ENCODE measurements around the gene DHX29. TPM values are rescaled to one million over a fixed set of nuclear protein-coding genes. Genes with fewer than 3 reads are reported as not detected.
"Not testable (repeated sequence)": the region's sequence is repeated elsewhere in the genome, so short reads cannot be mapped to it uniquely, and the experiment has no call there.

DHX29 gene
- total and polyA plus RNA-seq, 2 experiments from 2014 or later: 32.9 to 46.5 TPM

GRCh38 chr5:55320571-55320970, 13.1 kb upstream of the DHX29 start:
- H3K4me2 ChIP-seq: no peak overlapping the region

GRCh38 chr5:55319491-55319890, 12.0 kb upstream of the DHX29 start:
- WGBS (ENCODE audit: low lambda C conversion rate, missing lambda C conversion rate): 74% methylated on average over 1 of the region's 1 CpG
- Histone ChIP-seq H3K4me2 (no peak overlapping the region), H3K27me3 (no peaks in the 10 kb centered on the region), H3K27ac (no peak overlapping the region), H3K36me3 (replicated peaks; ENCODE audit: insufficient read depth, low read depth) (no peaks in the 10 kb centered on the region), H4K20me1 (ENCODE audit: insufficient read depth, poor library complexity, severe bottlenecking) (peaks cover 6% of the 10 kb centered on the region), H3K4me1 (ENCODE audit: insufficient read depth) (no peaks in the 10 kb centered on the region), H3K9me2 (replicated peaks; ENCODE audit: insufficient read depth) (no peaks in the 10 kb centered on the region), H2AFZ (no peak overlapping the region), H3K79me2 (peaks cover 81% of the 10 kb centered on the region), H3K9me3 (ENCODE audit: low read depth) (no peaks in the 10 kb centered on the region), H3K4me3 (no peak overlapping the region)
- DNase-seq (ENCODE audit: low spot score): no peak
- TF ChIP-seq EZH2phosphoT487 (IDR thresholded peaks at IDR 0.05; ENCODE audit: low read depth, severe bottlenecking, unreplicated experiment) (no peak), EZH2 (IDR thresholded peaks at IDR 0.05; ENCODE audit: borderline replicate concordance) (no peak), CTCF (IDR thresholded peaks at IDR 0.05; ENCODE audit: poor library complexity) (no peak)

More at GRCh38 chr5:55320571-55320970, 13.1 kb upstream of the DHX29 start:
- Histone ChIP-seq H4K20me1 (ENCODE audit: insufficient read depth, poor library complexity, severe bottlenecking) (no peaks in the 10 kb centered on the region), H3K4me1 (ENCODE audit: insufficient read depth) (no peaks in the 10 kb centered on the region), H2AFZ (no peak overlapping the region), H3K27ac (no peak overlapping the region), H3K9me2 (replicated peaks; ENCODE audit: insufficient read depth) (no peaks in the 10 kb centered on the region), H3K27me3 (no peaks in the 10 kb centered on the region), H3K79me2 (peaks cover 73% of the 10 kb centered on the region), H3K4me3 (no peak overlapping the region), H3K9me3 (ENCODE audit: low read depth) (no peaks in the 10 kb centered on the region), H3K36me3 (replicated peaks; ENCODE audit: insufficient read depth, low read depth) (no peaks in the 10 kb centered on the region)
- 92% methylated on average over 4 of the region's 4 CpGs for WGBS (ENCODE audit: low lambda C conversion rate, missing lambda C conversion rate)
- DNase-seq (ENCODE audit: low spot score): no peak
- TF ChIP-seq CTCF (IDR thresholded peaks at IDR 0.05; ENCODE audit: poor library complexity): no peak
- TF ChIP-seq EZH2 (IDR thresholded peaks at IDR 0.05; ENCODE audit: borderline replicate concordance): no peak
- TF ChIP-seq EZH2phosphoT487 (IDR thresholded peaks at IDR 0.05; ENCODE audit: low read depth, severe bottlenecking, unreplicated experiment): no peak

GRCh38 chr5:55318237-55318636, 10.7 kb upstream of the DHX29 start:
- H3K4me2 ChIP-seq; H3K36me3 ChIP-seq (replicated peaks; ENCODE audit: insufficient read depth, low read depth); H3K27me3 ChIP-seq; H3K27ac ChIP-seq; H2AFZ ChIP-seq; DNase-seq (ENCODE audit: low spot score); H4K20me1 ChIP-seq (ENCODE audit: insufficient read depth, poor library complexity, severe bottlenecking); H3K9me3 ChIP-seq (ENCODE audit: low read depth); H3K4me3 ChIP-seq; H3K9me2 ChIP-seq (replicated peaks; ENCODE audit: insufficient read depth); H3K4me1 ChIP-seq (ENCODE audit: insufficient read depth): not testable (repeated sequence)
- peaks cover 93% of the 10 kb centered on the region for H3K79me2 ChIP-seq
- 97% methylated on average over 4 of the region's 4 CpGs for WGBS (ENCODE audit: low lambda C conversion rate, missing lambda C conversion rate)

- TF ChIP-seq CTCF (IDR thresholded peaks at IDR 0.05; ENCODE audit: poor library complexity) (no peak), EZH2 (IDR thresholded peaks at IDR 0.05; ENCODE audit: borderline replicate concordance) (no peak), EZH2phosphoT487 (IDR thresholded peaks at IDR 0.05; ENCODE audit: low read depth, severe bottlenecking, unreplicated experiment) (no peak)
- Histone ChIP-seq H3K9me2 (replicated peaks; ENCODE audit: insufficient read depth) (no peaks in the 10 kb centered on the region), H3K9me3 (ENCODE audit: low read depth) (no peaks in the 10 kb centered on the region), H4K20me1 (ENCODE audit: insufficient read depth, poor library complexity, severe bottlenecking) (peaks cover 14% of the 10 kb centered on the region), H3K4me2 (no peak overlapping the region), H3K4me1 (ENCODE audit: insufficient read depth) (no peaks in the 10 kb centered on the region), H3K36me3 (replicated peaks; ENCODE audit: insufficient read depth, low read depth) (no peaks in the 10 kb centered on the region), H2AFZ (no peak overlapping the region), H3K27ac (no peak overlapping the region), H3K27me3 (no peaks in the 10 kb centered on the region), H3K4me3 (no peak overlapping the region), H3K79me2 (peaks cover 98% of the 10 kb centered on the region)
- no peak for DNase-seq (ENCODE audit: low spot score)
Measured at GRCh38 chr5:55316837-55317236, 9.3 kb upstream of the DHX29 start.

Data from hepatocyte (in vitro differentiated cells).